NCI-H226 (cell line): ENCODE data around the gene TERT.
A peak's percentile ranks its signal among the peaks of the same experiment; 100 is the strongest.

Experiments used
- DNase-seq: peaks from one replicate; pipeline ENCODE4 v3.0.0-alpha.2; 2015

TERT gene

GRCh38 chr5:1255081-1255561 is 39.7 kb downstream of the TERT start:
- no peak for DNase-seq

- no peak for DNase-seq
Observed at GRCh38 chr5:1254196-1254595, 40.7 kb downstream of the TERT start.

- DNase-seq: no peak
Observed at GRCh38 chr5:1253456-1254105, 41.3 kb downstream of the TERT start.

GRCh38 chr5:1252681-1253080 is 42.2 kb downstream of the TERT start:
- no peak for DNase-seq

- DNase-seq: no peak
Observed at GRCh38 chr5:1251678-1252580, 42.9 kb downstream of the TERT start.

GRCh38 chr5:1249366-1250280 is 45.2 kb downstream of the TERT start:
- no peak for DNase-seq

- DNase-seq: no peak
Observed at GRCh38 chr5:1247811-1248210, 47.1 kb downstream of the TERT start.

- DNase-seq: peak; percentile 19
Observed at GRCh38 chr5:1246711-1247431, 48.0 kb downstream of the TERT start.

GRCh38 chr5:1245905-1246576 is 48.8 kb downstream of the TERT start:
- DNase-seq: no peak

GRCh38 chr5:1244976-1245375 is 49.9 kb downstream of the TERT start:
- DNase-seq: no peak

GRCh38 chr5:1244255-1244654 is 50.6 kb downstream of the TERT start:
- no peak for DNase-seq

GRCh38 chr5:1243487-1244130 is 51.3 kb downstream of the TERT start:
- no peak for DNase-seq

- no peak for DNase-seq
Observed at GRCh38 chr5:1242733-1243486, 52.0 kb downstream of the TERT start.

- DNase-seq: no peak
Observed at GRCh38 chr5:1241509-1242080, 53.3 kb downstream of the TERT start.

- no peak for DNase-seq
Observed at GRCh38 chr5:1240496-1241260, 54.2 kb downstream of the TERT start.

GRCh38 chr5:1239505-1240251 is 55.2 kb downstream of the TERT start:
- no peak for DNase-seq

GRCh38 chr5:1235838-1236237 is 59.0 kb downstream of the TERT start:
- no peak for DNase-seq

- no peak for DNase-seq
Observed at GRCh38 chr5:1235379-1235778, 59.5 kb downstream of the TERT start.

- DNase-seq: no peak
Observed at GRCh38 chr5:1232780-1233179, 62.1 kb downstream of the TERT start.
